ENCODE measurements around the gene FAM20A. TPM values are rescaled to one million over a fixed set of nuclear protein-coding genes. Genes with fewer than 3 reads are reported as not detected.

FAM20A gene
- total RNA-seq, 1 donor from 2014 or later, result 5.2 TPM

DNA sequence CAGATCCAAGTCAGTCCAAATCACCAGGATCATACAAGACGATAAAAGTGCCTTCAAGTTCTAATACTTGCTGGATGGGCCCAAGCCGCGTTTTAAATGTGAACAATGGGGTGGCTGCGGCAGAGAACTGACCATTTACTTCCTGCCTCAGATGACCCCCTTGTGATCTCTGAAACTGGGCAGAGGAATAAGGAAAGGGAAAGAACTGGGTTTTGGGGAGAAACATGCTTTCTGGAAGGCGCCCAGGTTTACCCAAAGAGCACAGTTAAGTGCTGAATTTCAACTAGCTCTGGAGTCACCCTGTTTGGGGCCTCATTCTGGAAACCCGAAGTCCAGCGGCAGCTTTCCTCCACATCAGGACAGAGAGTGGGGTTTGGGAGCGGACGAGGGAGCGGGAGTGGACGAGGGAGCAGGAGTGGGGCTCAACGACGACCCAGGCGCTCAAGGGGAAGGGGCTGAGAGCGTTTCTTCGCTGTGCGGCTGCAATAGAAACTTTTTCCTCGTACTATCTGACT, 1.6 kb downstream of the FAM20A start:
- peaks cover 11 to 21% (median 21%) of the 10 kb centered on the region in 3 donors for H3K4me1 ChIP-seq (ENCODE audit: control insufficient read depth in 3 of 3, insufficient read depth in 3 of 3, low read length in 3 of 3)
- peaks cover 9 to 24% (median 22%) of the 10 kb centered on the region in 3 donors for H3K27me3 ChIP-seq (ENCODE audit: control insufficient read depth in 3 of 3, insufficient read depth in 3 of 3, low read length in 3 of 3)
- H3K4me3 ChIP-seq (ENCODE audit: low read length in 3 of 3), result peak overlapping the region; percentile 66 to 69 (median 67)
- H3K9ac ChIP-seq (ENCODE audit: low read depth in 1 of 3, low read length in 3 of 3), result peak overlapping the region; percentile 69 to 81 (median 74)
- peak overlapping the region; percentile 79 for H3K27ac ChIP-seq (ENCODE audit: low read depth, low read length)
- H3K36me3 ChIP-seq (ENCODE audit: control insufficient read depth in 3 of 3, insufficient read depth in 3 of 3, low read length in 3 of 3), result no peaks in the 10 kb centered on the region
- no peaks in the 10 kb centered on the region for H3K9me3 ChIP-seq (ENCODE audit: control insufficient read depth in 3 of 3, low read length in 3 of 3)

DNA sequence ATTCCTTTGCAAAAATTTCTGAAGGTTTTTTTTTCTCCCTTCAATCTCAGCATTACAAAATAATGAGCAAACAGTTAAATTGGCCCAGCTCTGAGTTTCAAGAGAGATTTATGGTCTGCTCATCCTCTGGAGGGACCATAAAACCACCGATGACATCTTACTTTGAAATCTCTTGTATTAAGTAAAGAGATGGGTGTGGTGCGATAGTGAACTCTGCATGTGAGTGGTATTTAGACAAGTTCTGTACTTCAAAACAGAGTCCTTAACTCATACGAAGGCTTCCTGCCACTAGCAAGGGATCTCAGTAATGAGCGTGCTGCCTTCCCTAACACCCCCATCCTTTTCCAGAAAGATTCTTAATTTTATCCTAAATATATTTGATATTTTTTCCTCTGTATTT, 2.1 kb downstream of the FAM20A start:
- peak overlapping the region in 1 of 3 donors; percentile 69 for H3K9ac ChIP-seq (ENCODE audit: low read depth in 1 of 3, low read length in 3 of 3)
- H3K4me3 ChIP-seq (ENCODE audit: low read length in 3 of 3), result peak overlapping the region in 2 of 3 donors; percentile 66 to 69
- no peaks in the 10 kb centered on the region for H3K9me3 ChIP-seq (ENCODE audit: control insufficient read depth in 3 of 3, low read length in 3 of 3)
- peak overlapping the region; percentile 79 for H3K27ac ChIP-seq (ENCODE audit: low read depth, low read length)
- H3K27me3 ChIP-seq (ENCODE audit: control insufficient read depth in 3 of 3, insufficient read depth in 3 of 3, low read length in 3 of 3), result peaks cover 9 to 24% (median 22%) of the 10 kb centered on the region in 3 donors
- peaks cover 11 to 24% (median 21%) of the 10 kb centered on the region in 3 donors for H3K4me1 ChIP-seq (ENCODE audit: control insufficient read depth in 3 of 3, insufficient read depth in 3 of 3, low read length in 3 of 3)
- no peaks in the 10 kb centered on the region for H3K36me3 ChIP-seq (ENCODE audit: control insufficient read depth in 3 of 3, insufficient read depth in 3 of 3, low read length in 3 of 3)

DNA sequence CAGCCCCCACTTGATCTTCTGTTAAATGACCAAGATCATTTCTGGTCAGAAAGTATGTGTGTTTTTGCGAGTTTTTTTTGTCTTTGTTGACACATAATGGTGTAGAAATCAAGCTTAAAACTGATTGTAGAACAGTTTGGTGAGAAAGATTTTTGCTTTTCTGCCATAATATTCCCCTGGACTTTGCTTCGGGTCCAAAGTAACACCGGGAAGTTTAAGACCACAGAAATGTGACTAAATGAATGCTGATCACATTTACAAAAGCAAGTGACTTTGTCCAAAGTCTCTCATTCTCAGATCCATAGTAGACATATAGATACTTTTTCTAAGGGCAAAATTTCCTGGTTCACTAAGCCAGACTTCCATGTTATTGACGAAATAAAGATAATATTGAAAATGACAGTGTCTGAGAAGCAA, 2.6 kb downstream of the FAM20A start:
- H3K4me1 ChIP-seq (ENCODE audit: control insufficient read depth in 3 of 3, insufficient read depth in 3 of 3, low read length in 3 of 3), result peaks cover 11 to 25% (median 23%) of the 10 kb centered on the region in 3 donors
- H3K4me3 ChIP-seq (ENCODE audit: low read length in 3 of 3), result peak overlapping the region in 1 of 3 donors; percentile 55
- no peak overlapping the region for H3K9ac ChIP-seq (ENCODE audit: low read depth in 1 of 3, low read length in 3 of 3)
- H3K27me3 ChIP-seq (ENCODE audit: control insufficient read depth in 3 of 3, insufficient read depth in 3 of 3, low read length in 3 of 3), result peaks cover 9 to 24% (median 22%) of the 10 kb centered on the region in 3 donors
- no peaks in the 10 kb centered on the region for H3K9me3 ChIP-seq (ENCODE audit: control insufficient read depth in 3 of 3, low read length in 3 of 3)
- no peaks in the 10 kb centered on the region for H3K36me3 ChIP-seq (ENCODE audit: control insufficient read depth in 3 of 3, insufficient read depth in 3 of 3, low read length in 3 of 3)
- peak overlapping the region; percentile 79 for H3K27ac ChIP-seq (ENCODE audit: low read depth, low read length)

DNA sequence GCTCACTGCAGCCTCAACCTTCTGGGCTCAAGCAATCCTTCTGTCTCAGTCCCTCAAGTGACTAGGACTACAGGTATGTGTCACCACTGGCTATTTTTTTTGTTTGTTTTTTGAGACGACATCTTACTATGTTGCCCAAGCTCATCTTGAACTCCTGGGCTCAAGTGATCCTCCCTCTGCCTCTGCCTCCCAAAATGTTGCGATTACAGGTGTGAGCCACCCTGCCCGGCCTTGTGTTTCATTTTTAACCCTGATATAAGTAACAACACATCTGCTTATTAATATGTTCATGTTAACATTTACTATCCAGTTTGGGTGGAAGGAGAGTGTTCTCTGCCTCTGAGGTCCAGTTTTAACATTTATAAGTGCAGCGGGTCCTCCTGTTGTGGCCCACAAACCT, 3.1 kb downstream of the FAM20A start:
- no peaks in the 10 kb centered on the region for H3K9me3 ChIP-seq (ENCODE audit: control insufficient read depth in 3 of 3, low read length in 3 of 3)
- H3K27me3 ChIP-seq (ENCODE audit: control insufficient read depth in 3 of 3, insufficient read depth in 3 of 3, low read length in 3 of 3), result peaks cover 9 to 24% (median 22%) of the 10 kb centered on the region in 3 donors
- peak overlapping the region in 1 of 3 donors; percentile 55 for H3K4me3 ChIP-seq (ENCODE audit: low read length in 3 of 3)
- peaks cover 14 to 27% (median 24%) of the 10 kb centered on the region in 3 donors for H3K4me1 ChIP-seq (ENCODE audit: control insufficient read depth in 3 of 3, insufficient read depth in 3 of 3, low read length in 3 of 3)
- no peak overlapping the region for H3K9ac ChIP-seq (ENCODE audit: low read depth in 1 of 3, low read length in 3 of 3)
- no peaks in the 10 kb centered on the region for H3K36me3 ChIP-seq (ENCODE audit: control insufficient read depth in 3 of 3, insufficient read depth in 3 of 3, low read length in 3 of 3)
- H3K27ac ChIP-seq (ENCODE audit: low read depth, low read length), result peak overlapping the region; percentile 79

DNA sequence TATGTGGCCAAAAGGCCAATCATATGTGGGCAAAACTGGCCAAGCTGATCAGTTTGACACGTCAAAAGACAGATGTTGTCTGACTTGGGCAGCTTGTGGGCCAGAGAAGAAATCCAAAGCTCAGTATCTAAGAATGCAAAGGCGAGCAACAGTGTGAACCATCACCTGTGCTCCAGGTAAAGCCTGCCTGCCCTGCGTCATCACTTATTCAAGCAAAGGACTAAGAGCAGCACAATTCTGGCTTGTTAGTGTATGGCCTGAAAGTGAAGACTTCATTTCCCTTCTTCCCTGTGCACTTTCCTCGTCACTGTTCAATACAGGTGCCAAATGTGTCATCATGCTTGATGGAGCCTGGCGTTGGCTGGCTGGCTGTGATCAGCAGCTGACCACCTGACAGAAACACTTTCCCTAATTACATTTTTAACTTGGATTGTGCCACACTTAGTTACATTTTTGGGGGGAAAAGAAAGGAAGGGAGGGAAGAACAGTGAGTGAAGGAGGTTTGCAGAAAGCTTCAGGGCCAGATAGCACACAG, 4.7 kb downstream of the FAM20A start:
- H3K27ac ChIP-seq (ENCODE audit: low read depth, low read length), result peak overlapping the region; percentile 30
- peaks cover 14 to 32% (median 24%) of the 10 kb centered on the region in 3 donors for H3K4me1 ChIP-seq (ENCODE audit: control insufficient read depth in 3 of 3, insufficient read depth in 3 of 3, low read length in 3 of 3)
- no peak overlapping the region for H3K9ac ChIP-seq (ENCODE audit: low read depth in 1 of 3, low read length in 3 of 3)
- H3K4me3 ChIP-seq (ENCODE audit: low read length in 3 of 3), result peak overlapping the region in 2 of 3 donors; percentile 18 to 27
- no peaks in the 10 kb centered on the region for H3K36me3 ChIP-seq (ENCODE audit: control insufficient read depth in 3 of 3, insufficient read depth in 3 of 3, low read length in 3 of 3)
- H3K27me3 ChIP-seq (ENCODE audit: control insufficient read depth in 3 of 3, insufficient read depth in 3 of 3, low read length in 3 of 3), result peaks cover 9 to 18% (median 15%) of the 10 kb centered on the region in 3 donors
- H3K9me3 ChIP-seq (ENCODE audit: control insufficient read depth in 3 of 3, low read length in 3 of 3), result no peaks in the 10 kb centered on the region

DNA sequence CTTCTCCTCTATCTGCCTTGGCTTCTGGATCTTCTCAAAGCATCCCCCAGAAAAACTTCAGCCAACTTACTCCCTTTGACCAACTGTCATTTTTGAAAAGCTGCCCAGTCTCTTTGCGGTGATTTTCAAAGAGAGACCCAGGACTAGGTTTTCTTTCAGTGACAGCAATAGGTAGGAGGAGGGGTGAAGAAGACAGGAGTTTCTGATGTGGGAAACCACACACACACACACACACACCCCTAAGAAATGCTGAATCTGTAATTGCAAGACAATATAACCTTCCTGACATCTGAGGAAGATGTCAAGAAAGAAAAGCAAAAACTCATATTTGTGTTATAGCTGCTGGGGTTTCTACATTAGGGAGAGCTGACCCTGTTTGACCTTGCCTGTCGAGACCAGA, 5.2 kb downstream of the FAM20A start:
- Histone ChIP-seq H3K9me3 (ENCODE audit: control insufficient read depth in 3 of 3, low read length in 3 of 3) (no peaks in the 10 kb centered on the region), H3K4me1 (ENCODE audit: control insufficient read depth in 3 of 3, insufficient read depth in 3 of 3, low read length in 3 of 3) (peaks cover 11 to 32% (median 24%) of the 10 kb centered on the region in 3 donors), H3K36me3 (ENCODE audit: control insufficient read depth in 3 of 3, insufficient read depth in 3 of 3, low read length in 3 of 3) (no peaks in the 10 kb centered on the region), H3K27ac (ENCODE audit: low read depth, low read length) (peak overlapping the region; percentile 30), H3K4me3 (ENCODE audit: low read length in 3 of 3) (no peak overlapping the region), H3K27me3 (ENCODE audit: control insufficient read depth in 3 of 3, insufficient read depth in 3 of 3, low read length in 3 of 3) (peaks cover 6 to 15% (median 14%) of the 10 kb centered on the region in 3 donors), H3K9ac (ENCODE audit: low read depth in 1 of 3, low read length in 3 of 3) (no peak overlapping the region)

DNA sequence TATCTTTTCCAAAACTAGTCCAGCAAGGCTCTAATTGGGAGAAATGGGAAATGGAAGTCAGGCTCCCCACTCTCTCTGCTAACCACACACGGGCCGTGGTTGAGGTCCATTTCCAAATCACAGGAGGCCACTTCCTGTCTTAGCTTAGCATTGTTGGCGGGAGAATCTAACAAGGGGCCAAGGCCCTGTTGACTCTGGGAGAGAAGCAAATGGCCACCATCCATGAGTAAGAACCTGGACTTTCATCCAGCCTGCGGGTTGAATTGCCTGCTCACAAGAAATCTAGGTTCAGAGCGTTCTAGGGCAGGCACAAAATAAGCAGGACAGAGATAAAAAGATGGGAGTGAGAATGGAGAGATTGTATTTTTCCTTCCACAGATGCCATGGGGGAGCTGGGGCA, 5.7 kb downstream of the FAM20A start:
- no peak overlapping the region for H3K4me3 ChIP-seq (ENCODE audit: low read length in 3 of 3)
- H3K27me3 ChIP-seq (ENCODE audit: control insufficient read depth in 3 of 3, insufficient read depth in 3 of 3, low read length in 3 of 3), result peaks cover 5 to 15% (median 12%) of the 10 kb centered on the region in 3 donors
- H3K4me1 ChIP-seq (ENCODE audit: control insufficient read depth in 3 of 3, insufficient read depth in 3 of 3, low read length in 3 of 3), result peaks cover 8 to 32% (median 24%) of the 10 kb centered on the region in 3 donors
- H3K27ac ChIP-seq (ENCODE audit: low read depth, low read length), result peak overlapping the region; percentile 30
- no peaks in the 10 kb centered on the region for H3K36me3 ChIP-seq (ENCODE audit: control insufficient read depth in 3 of 3, insufficient read depth in 3 of 3, low read length in 3 of 3)
- no peaks in the 10 kb centered on the region for H3K9me3 ChIP-seq (ENCODE audit: control insufficient read depth in 3 of 3, low read length in 3 of 3)
- no peak overlapping the region for H3K9ac ChIP-seq (ENCODE audit: low read depth in 1 of 3, low read length in 3 of 3)

DNA sequence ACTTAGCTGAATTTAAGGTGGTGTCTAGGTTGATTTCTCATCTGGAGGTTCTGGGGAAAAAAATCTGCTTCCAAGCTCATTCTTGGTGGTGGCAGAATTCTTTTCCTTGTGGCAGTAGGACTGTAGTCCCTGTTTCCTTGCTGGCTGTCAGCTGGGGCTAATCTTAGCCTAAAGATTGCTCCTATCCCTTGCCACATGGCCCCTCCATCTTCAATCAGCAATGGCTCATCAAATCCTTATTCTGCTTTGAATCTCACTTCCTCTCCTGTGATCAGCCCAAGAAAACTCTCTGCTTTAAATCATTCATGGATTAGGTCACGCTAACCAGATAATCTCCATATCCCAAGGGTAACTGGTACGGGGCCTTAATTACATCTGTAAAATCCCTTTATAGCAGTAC, 6.6 kb downstream of the FAM20A start:
- Histone ChIP-seq H3K9ac (ENCODE audit: low read depth in 1 of 3, low read length in 3 of 3) (no peak overlapping the region), H3K4me1 (ENCODE audit: control insufficient read depth in 3 of 3, insufficient read depth in 3 of 3, low read length in 3 of 3) (peaks cover 3 to 28% (median 15%) of the 10 kb centered on the region in 3 donors), H3K27ac (ENCODE audit: low read depth, low read length) (no peak overlapping the region), H3K4me3 (ENCODE audit: low read length in 3 of 3) (no peak overlapping the region), H3K9me3 (ENCODE audit: control insufficient read depth in 3 of 3, low read length in 3 of 3) (no peaks in the 10 kb centered on the region), H3K27me3 (ENCODE audit: control insufficient read depth in 3 of 3, insufficient read depth in 3 of 3, low read length in 3 of 3) (peaks cover 0 to 7% (median 2%) of the 10 kb centered on the region in 3 donors), H3K36me3 (ENCODE audit: control insufficient read depth in 3 of 3, insufficient read depth in 3 of 3, low read length in 3 of 3) (no peaks in the 10 kb centered on the region)

DNA sequence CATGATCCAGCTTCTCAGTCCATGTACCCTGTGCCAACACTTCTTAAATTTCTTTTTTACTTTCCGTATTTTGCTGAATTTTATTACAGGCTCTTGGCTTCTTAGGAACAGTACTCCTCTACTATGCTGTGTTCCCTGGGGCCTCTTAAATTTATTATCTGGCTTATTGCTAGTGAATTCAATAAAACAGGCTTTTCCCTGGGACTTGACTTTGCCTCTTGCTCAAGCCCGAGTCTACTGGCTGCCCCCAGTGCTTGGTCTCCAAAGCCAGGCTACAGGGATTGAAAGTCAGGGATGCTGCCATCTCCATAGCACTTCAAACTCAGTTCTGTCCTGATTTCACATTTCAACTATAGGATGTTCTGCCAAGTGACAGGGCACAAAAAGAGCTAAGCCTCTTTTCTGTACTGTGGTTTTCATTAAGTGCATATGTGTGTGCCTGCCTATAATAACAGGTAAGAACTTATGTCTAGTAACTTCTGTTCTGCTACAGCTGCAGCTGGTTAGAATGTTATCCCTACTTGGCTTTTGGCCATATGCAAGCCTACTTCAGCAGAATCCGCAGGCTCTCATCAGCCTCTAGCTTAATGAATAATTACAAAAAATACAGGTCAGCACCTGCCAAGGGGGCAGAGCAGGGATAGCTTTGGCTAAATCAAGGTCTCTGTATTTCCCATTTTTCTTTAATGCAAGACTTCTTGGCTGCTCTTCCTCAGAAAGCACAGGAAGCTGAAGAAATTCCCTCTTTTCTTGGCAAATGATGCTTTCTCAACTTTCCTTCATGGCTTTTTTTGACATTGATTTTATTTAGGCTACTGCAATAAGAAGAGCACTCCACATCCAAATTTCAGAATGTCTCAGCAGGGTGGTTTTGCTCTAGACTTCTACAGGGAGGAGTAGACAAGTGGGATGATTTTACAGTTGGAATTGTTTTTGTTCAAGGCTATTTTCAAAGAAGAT, 8.2 kb downstream of the FAM20A start:
- Histone ChIP-seq H3K4me1 (ENCODE audit: control insufficient read depth in 3 of 3, insufficient read depth in 3 of 3, low read length in 3 of 3) (peaks cover 3 to 28% (median 13%) of the 10 kb centered on the region in 3 donors), H3K9me3 (ENCODE audit: control insufficient read depth in 3 of 3, low read length in 3 of 3) (no peaks in the 10 kb centered on the region), H3K4me3 (ENCODE audit: low read length in 3 of 3) (no peak overlapping the region), H3K27ac (ENCODE audit: low read depth, low read length) (no peak overlapping the region), H3K36me3 (ENCODE audit: control insufficient read depth in 3 of 3, insufficient read depth in 3 of 3, low read length in 3 of 3) (peaks cover 0 to 4% (median 0%) of the 10 kb centered on the region in 3 donors), H3K27me3 (ENCODE audit: control insufficient read depth in 3 of 3, insufficient read depth in 3 of 3, low read length in 3 of 3) (no peaks in the 10 kb centered on the region), H3K9ac (ENCODE audit: low read depth in 1 of 3, low read length in 3 of 3) (no peak overlapping the region)
